Colon (tissue), 2 donors: ENCODE data around the gene PDXP.

ENCODE experiments used
- FAIRE-seq: peaks from 2 replicates; lab custom pipeline; 2012; peaks lifted over from hg19 to GRCh38; lab: Jason Lieb, UNC
- donor health status: control.
- donor health status: control.

The PDXP gene

DNA sequence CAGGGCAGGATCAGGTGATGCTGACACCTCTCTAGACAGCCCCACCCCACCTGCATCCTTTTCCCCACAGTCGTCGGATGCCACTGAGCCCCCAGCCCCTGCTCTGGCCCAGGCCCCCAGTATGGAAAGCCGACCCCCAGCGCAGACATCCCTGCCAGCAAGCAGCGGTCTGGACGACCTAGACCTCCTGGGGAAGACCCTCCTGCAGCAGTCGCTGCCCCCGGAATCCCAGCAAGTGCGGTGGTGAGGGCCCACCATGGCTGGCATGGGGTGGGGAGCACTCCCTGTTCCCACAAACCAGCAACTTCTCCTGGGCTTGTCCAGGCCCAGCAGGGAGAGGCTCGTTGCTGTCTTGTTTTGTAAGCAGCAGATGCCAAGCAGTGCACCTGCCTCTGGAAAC is 28.6 kb upstream of the PDXP start:
- FAIRE-seq, result no peak

DNA sequence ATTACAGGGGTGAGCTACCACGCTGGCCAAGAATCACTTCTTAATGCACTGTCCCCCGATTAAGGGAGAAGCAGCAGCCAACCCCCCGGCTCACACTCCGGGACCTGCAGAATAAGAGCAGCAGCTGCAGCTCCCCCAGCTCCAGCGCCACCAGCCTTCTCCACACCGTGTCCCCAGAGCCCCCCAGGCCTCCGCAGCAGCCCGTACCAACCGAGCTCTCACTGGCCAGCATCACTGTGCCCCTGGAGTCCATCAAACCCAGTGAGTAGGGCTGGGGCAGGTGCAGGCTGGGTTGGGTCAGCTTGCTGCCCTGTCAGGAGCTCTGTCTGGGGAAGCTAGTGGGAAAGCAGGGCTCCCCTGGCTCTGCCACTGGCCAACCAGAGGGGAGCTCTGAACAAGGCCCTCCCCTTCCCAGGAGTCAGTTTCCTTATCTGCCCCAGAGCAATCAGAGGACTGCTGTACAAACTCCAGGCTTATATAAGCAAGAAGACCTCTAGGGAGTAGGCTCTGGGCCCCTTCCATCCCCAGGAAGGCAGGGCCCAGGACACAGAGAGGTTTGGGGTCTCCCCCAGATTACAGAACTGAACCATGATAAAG is 27.6 kb upstream of the PDXP start:
- FAIRE-seq, result no peak

DNA sequence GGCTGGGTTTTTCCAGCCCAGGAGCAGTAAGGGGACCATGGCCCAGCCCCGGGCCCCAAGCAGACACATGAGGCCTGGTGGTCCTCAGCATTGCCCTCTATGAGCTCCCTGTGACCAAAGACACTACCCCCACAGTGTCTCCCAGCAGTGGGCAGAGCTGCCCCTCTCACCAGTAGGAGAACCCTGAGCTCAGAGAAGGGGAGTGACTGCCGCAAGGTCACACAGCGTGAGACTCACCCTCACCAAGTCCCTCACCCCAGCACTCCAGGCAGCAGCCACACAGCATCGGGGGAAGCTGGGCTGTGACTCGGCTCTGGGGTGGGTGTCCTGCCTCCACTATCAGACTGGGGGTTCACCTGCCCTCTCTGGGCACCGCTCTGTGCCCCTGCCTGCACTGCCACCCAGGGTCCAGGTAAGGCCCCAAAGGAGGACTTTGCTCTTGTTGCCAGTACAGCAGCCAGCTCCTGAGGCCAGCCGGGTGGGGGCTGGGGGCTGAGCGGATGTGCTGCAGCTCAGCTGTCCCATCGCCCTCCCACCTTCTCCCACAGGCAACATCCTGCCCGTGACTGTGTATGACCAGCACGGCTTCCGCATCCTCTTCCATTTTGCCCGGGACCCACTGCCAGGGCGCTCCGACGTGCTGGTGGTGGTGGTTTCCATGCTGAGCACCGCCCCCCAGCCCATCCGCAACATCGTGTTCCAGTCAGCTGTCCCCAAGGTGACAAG is 26.9 kb upstream of the PDXP start:
- no peak for FAIRE-seq

DNA sequence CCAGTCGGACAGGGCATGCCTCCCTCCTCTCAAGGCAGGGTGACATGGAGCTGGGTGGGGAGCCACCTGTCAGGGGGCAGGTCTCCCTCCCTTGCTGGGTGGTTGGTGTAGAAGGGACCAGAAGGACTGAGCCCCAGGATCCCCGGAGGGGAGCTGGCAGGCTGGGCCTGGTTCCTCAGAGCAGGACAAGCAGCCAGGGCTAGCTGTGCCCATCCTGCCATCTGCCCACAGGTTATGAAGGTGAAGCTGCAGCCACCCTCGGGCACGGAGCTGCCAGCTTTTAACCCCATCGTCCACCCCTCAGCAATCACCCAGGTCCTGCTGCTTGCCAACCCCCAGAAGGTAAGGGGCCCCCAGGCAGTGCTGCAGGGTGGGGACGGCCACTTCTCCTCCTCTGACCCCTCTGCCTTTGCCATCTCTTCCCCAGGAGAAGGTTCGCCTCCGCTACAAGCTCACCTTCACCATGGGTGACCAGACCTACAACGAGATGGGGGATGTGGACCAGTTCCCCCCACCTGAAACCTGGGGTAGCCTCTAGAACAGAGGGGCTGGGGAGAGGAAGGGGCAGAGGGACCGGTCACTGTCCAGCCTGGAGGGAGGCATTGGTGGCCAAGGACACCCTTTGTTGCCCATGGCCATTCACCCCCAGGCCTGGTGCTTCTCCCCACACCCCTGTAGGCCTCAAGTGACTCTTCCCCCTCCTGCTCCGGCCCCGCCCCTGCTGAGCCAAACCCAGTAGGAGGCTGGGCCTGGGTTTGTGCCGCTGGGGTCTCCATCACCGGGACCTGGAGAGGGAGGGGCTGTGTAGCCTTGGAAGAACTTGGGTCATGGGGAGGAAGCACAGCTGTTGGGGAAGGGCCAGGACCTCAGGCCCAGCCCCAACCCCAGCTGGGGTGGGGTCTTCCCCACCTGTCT is 26.1 kb upstream of the PDXP start:
- FAIRE-seq, result no peak

DNA sequence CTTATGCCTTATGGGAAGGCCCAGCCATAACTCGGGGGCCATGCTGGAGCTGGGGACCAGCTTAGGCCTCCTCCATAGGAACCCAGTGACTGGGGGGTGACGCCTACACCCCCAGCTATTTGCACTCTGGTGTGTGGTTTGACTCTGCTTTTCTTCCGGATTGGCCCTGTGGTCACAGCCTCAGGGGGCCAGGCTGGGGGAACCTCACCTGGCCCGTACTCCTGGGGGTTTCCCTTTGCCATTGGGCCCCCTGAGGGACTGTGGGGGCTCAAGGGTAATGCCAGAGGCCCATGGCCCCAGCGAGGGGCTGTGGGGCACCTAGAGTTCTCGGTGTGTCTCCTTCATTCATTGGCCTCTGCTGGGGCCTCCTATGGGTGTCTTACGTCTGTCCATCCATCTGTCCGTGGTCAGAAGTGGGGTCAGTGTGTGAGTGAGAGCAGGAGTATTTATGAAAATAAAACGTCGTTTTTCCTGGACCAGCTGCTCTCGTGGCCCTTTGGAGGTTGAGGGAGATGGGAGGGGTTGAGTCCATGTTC is 25.4 kb upstream of the PDXP start:
- no peak for FAIRE-seq

DNA sequence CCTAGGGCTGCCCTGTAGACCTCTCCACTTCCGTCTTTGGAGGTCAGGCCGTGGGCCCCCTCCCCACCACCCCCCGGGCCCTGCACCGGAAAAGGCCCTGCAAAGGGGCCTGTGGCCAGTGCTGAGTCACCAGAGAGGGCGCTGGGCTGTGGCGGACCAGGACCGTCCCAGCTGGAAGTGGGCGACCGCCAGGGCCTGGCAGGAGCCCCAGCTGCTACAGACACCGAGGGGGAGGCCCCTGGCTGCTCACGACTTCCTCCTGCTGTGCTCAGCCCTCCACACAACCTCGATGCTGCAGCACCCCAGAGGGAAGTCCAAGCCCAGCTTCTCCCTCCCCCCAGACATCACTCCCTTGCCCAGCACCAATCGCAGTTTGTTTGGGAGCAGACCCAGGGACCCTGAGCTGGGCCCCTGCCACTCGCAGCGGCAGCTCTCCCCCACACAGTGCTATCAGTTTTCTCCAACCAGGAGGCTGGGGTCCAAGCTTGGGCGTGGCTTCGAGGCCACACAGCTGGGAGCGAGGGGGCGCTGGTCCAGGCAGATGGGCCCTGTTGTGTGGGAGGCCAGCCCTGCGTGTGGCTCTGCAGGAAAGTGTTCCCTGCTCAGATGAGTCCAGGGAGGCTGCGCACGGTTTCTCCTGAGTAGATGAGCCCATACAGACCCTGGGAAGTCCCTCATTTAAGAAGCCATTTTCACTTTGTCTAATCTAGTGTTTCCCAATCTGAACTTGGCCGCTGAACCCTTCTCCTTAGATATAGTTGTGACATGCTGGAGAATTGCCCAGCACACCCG is 24.7 kb upstream of the PDXP start:
- no peak for FAIRE-seq

DNA sequence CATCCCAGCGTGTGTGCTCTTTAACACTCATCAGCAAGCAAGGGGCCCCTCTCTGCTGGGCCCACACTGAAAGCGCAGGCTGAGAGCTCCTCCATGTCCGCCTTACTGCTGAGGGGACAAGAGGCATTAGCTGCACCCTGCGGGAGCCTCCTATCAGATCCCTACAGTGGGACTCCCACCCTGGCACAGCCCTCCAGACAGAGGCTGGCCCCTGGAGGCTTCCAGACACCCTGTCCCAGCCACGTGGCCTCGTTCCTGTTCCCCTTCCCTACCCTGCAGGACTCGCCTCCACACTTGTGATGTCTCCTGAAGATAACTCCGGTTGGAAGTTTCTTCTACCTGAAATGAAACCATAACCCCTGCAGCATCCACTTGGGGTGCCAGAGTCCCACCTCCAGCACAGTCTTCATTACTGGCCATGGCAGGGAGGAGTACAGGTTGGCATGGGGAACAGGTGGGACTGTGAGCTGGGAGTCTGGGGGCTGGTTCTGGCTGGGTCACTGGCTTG is 24.1 kb upstream of the PDXP start:
- no peak for FAIRE-seq

DNA sequence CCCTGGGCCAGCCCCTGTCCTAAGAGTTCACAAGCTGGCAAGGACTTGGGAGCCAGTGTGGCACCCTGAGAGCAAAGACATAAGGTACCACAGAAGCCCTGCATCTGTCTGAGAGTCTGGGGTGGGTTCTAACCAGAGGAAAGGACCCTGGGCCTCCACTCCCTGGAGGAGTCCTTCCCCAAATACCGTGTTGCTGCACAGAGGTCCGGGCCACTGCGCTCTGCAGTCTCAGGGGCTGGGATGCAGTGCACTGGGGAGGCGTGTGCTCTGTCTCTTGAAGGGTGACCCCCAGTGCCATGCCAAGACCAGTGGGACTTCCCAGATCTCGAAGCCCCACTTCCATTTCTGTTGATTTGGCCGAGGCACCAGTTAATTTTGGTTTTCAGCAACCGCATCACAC is 23.4 kb upstream of the PDXP start:
- no peak for FAIRE-seq

DNA sequence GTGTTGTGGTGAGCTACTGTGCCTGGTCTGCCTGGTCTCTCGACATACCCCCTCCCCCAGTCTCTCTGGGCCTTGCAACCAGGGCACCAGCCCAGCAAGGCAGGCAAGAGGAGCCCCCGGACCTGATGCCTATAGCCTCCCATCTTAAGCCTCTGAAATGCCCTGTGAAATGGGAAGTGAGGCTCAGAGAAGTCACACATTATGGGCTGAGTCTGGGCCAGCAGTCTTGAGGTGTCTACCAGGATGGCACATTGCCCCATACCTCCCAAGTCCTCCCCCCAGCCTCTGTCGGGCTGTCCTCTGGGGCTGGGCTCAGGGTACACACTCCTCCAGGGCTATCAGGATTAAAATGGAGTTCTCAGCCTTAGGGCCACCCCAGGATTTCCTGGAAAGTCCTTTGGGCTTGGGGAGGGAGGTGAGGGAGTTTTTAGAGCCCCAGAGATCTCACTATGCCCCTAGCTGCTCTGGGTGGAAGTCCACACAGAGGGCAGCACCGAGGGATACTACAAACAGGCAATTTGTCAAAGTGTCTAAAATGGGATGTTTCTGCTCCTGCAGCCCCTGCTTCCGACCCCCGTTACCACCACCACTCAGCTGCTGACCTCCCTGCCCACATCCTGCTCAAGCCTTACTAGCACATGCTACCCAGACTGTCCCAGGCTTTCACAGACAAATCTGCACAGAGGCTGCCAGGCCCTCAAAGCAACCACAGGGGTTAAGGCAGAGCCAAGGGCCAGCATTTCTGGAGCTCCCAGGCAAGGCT is 22.2 kb upstream of the PDXP start:
- FAIRE-seq, result no peak

DNA sequence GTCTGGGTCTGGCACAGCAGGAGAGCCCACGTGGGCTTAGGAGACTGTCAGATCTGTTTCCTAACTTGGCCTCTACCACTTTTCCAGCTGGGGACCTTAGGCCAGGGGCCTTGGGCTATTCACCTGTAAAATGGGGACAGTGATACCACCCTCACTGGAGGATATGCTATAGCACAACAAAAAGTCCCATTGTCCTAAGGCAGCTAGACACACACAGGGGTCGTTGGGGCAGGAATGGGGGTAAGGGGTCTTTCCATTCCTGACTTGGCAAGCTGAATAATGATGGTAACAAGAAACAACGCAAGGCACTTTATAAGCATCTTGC is 21.6 kb upstream of the PDXP start:
- no peak for FAIRE-seq

DNA sequence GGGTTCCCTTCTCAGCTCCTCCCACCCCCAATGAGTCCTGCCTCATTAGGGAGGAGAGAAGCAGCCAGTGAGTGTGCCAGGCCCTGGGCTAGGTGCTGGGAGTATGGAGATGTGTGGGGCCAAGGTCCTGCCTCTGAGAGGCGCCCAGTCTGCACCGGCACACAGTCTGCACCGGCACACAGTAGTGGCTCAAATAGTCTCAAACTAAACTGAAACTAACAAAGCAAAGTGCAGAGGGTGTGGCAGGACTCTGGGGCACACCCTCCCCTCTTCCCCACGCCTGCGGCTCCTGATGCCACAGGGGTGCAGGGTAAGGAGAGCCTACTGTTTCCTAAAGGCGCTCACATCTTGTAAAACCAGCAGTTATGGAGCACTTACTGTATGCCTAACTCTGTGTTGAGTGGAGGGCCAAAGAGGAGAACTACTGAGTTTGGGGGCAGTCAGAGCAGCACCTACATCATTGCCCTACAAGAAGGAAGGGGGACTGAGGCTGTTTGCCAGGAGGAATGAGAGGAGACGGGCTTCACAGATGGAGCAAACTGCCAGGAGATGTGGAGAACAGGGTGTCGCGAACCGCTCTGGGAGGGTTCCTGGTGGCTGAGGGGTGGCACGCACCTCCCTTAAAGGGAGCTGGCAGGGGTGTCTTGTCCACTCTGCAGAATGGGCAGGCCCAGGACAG is 20.0 kb upstream of the PDXP start:
- no peak for FAIRE-seq

DNA sequence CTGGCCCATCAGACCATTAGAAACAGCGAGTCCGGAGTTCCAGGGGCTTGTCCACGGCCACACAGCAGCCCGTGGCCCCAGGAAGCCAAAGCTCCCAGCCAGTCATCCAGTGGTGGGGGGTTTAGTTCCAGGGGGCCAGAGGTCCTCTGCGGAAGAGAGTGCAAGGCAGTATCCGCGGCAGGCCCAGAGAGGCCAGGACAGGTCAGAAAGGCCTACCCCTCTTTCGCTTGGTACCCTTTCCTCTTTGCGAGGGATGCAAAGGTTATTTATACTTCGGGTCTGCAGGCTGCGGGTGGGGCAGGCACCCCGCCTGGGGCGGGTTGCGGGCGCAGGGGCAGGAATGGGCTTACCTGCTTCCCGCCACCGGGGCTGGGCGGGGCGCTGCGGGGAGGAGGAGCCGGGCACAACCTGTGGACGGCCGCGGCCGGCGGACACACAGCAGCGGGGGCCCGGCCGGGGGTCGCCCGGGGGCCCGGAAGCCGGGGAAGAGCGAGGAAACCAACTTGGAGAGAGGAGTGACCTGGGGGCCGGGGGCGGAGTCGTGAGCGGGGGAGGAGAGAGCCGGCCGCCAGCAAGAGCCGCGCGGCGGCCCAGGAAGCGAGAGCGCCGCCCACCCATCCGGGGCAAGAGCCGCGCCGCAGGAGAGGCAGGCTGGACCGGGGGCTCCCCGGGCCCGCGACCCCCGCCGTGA is 19.3 kb upstream of the PDXP start, which contains the start of gene SH3BP1:
SH3BP1 (plus strand) TSS at position 600 of the 691 bp plus-strand sequence. CDS start 119 bp downstream, outside the sequence.
- no peak for FAIRE-seq

DNA sequence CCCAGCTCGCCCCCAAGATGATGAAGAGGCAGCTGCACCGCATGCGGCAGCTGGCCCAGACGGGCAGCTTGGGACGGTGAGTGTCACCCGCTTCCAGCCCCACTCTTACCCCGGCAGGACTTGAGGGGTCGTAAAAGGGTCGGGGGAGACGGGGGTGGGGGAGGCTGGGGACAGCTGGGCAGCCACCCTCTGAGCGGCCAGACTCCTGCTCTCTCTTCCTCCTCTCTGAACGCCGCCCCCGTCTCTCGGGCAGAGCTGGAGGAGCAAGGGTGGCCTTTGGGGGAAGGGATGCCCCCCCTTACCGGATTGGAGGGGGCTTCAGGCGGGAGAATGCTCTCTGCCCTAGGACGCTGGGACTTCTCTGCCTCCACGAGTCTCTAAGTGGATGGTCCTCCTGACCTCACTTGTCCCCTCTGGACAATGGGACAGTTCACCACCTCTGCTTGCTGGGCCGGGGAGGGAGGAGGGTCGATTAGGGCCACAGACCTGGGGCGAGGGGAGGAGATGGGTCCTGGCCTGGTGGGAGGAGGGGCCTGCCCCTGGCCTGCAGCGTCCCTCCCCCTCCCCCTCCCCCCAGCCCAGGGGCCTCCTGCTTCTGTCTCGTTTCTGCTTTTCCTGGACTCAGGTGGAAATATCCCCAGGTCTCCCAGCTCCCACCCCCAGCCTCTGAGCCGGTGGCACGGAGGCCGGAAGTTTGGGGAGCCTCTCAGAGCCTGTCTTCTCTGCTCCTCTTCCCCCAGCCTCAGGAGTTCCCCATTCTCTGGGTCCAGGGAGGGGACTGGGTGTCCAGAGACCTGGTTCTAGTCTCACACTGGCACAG is 18.5 kb upstream of the PDXP start:
- no peak for FAIRE-seq

DNA sequence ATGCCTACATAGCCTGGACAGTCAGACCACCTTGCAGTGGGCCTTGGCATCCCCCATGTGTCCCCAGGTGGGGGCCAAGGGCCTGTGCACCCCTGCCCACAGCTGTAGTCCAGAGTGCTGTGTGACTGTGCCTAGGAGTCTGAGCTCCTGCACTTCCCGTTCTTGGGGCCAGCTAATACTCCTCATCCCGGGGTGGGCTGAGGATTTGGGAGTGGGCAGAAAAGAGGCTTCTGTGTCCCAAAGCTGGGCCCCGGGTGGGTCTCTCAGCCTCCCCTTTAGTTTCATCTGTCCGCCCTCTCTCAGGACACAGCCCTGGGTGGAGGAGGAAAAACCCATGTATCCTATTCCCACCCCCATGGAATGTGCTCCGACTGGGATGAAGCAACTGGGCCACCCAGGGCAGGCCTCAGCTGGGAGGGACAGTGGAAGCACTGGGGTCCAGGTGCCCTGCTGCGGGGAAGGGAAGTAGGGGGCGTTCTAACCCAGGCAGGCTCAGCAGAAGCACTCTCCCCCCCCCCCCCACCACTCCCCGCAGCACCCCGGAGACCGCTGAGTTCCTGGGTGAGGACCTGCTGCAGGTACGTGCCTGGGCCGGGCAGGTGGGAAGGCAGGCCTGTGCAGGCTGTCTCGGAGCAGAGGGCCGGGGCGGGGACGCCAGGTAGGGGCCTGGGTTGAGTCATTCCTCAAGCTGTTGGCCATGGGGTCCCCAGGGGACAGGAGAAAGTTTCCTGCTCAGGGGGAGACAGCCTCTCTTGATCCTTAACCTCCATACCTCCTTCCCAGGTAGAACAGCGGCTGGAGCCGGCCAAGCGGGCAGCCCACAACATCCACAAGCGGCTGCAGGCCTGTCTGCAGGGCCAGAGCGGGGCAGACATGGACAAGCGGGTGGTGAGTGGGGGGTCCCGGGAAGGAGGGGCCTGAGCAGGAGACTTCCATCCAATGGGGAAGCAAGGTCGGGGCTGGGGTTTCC is 17.6 kb upstream of the PDXP start:
- no peak for FAIRE-seq

DNA sequence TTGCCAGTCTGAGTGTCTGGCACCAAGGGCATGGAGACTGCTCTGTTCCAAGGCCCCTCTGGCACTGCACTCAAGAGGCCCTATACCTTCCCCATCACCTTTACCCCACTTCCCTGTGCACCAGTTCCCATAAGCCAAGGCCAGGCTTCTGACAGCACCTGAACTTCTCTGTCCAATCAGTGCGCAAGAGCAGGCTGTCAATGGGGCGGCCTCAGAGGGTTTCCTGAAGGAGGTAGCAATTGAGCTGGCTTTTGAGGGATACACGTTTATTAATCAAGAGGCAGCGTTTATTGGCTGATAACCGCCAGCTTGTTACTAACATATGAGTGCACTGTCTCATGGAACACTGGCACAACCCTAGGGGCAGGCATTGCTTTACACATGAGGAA is 17.0 kb upstream of the PDXP start:
- no peak for FAIRE-seq

DNA sequence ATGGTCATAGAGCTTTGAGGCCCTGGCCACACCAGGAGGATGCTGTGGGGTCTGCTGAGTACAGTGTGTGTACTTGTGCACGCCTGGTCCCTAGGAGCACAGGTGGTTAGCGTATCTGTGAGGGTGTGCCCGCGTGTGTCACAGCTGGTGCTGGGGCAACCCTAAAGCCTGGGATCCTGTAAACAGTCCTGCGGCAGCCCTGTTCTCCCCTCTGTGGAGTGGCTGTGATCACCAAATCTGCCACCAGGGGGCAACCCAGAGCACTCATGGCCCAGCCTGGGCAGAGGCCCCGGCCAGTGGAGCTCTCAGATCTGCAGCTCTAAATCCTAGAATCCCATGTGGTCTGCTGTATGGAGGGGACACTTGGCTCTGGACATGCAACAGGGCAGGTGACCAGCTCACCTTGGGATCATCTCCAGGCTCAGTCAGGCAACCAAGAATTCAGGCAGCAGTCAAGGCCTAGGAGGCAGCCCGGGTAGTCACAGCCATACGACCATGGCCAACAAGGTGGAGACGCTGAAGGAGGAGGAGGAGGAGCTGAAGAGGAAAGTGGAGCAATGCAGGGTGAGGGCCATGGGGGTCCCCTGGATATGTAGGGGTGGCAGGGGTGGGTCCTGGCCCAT is 15.2 kb upstream of the PDXP start:
- no peak for FAIRE-seq

DNA sequence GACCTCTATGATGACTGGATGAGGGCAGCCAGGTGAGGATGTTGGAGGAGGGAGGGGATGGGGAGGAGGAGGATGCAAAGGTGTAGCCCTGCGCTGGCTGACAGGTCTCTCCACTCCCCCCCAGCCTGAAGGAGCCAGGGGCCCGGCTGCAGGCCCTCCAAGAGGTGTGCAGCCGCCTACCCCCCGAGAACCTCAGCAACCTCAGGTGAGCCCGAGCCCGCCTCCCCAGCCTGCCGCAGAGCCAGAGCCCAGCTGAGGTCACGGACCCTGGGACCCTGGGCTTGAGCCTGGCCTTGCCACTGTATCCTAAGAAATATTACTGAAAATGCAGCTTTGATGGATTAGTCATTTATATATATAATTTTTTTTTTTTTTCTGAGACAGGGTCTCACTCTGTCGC is 11.2 kb upstream of the PDXP start:
- no peak for FAIRE-seq
